Fibroblast of the aortic adventitia (primary cell): ENCODE results near the gene TP63. TPM values are rescaled to one million over a fixed set of nuclear protein-coding genes. Genes with fewer than 3 reads are reported as not detected.

Source experiments
- DNase-seq: peaks from one replicate; pipeline ENCODE4 v3.0.0-alpha.2; 2010; ENCODE audit warnings: low read depth
- H3K4me3 ChIP-seq: 2 replicates; pipeline ENCODE4 v1.5.1; 2011; ENCODE audit warnings: low read depth, mild to moderate bottlenecking, control low read depth, low read length, moderate library complexity
- CTCF ChIP-seq: IDR thresholded peaks from 2 replicates; pipeline ENCODE4 v1.5.1; 2011; ENCODE audit warnings: mild to moderate bottlenecking, low read length, control low read depth, inconsistent platforms; ENCODE audit not compliant: insufficient read depth
- total RNA-seq: library from RNA; depleted of rRNA; stranded (reverse); fragments of >200 nt; gene quantifications from 2 replicates; pipeline ENCODE4 v1.2.3, GENCODE V29; 2012; ENCODE audit warnings: low replicate concordance

Gene TP63
- total RNA-seq, 1 donor = 0.18 TPM

GRCh38 chr3:189808246-189809007 lies 177.2 kb downstream of the TP63 start:
- no peak for TF ChIP-seq CTCF
- DNase-seq = no peak
- no peak overlapping the region for H3K4me3 ChIP-seq

GRCh38 chr3:189809583-189809982 lies 178.4 kb downstream of the TP63 start:
- no peak for DNase-seq
- TF ChIP-seq CTCF = no peak
- H3K4me3 ChIP-seq = no peak overlapping the region

- no peak for TF ChIP-seq CTCF
- H3K4me3 ChIP-seq = no peak overlapping the region
- no peak for DNase-seq
These were observed 181.7 kb downstream of the TP63 start for GRCh38 chr3:189812806-189813465.

GRCh38 chr3:189813647-189814240 lies 182.6 kb downstream of the TP63 start:
- TF ChIP-seq CTCF = no peak
- no peak overlapping the region for H3K4me3 ChIP-seq
- no peak for DNase-seq

- no peak for TF ChIP-seq CTCF
- H3K4me3 ChIP-seq = no peak overlapping the region
- DNase-seq = no peak
These were observed 189.2 kb downstream of the TP63 start for GRCh38 chr3:189820365-189820720.

GRCh38 chr3:189821262-189821661 lies 190.1 kb downstream of the TP63 start:
- no peak for TF ChIP-seq CTCF

More at GRCh38 chr3:189821262-189821661, 190.1 kb downstream of the TP63 start:
- no peak overlapping the region for H3K4me3 ChIP-seq
- DNase-seq = no peak
